ENCODE measurements around the gene CTDSPL.
"Not testable (repeated sequence)": the region's sequence is repeated elsewhere in the genome, so short reads cannot be mapped to it uniquely, and the experiment has no call there.

Gene CTDSPL, protein sequence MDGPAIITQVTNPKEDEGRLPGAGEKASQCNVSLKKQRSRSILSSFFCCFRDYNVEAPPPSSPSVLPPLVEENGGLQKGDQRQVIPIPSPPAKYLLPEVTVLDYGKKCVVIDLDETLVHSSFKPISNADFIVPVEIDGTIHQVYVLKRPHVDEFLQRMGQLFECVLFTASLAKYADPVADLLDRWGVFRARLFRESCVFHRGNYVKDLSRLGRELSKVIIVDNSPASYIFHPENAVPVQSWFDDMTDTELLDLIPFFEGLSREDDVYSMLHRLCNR

DNA sequence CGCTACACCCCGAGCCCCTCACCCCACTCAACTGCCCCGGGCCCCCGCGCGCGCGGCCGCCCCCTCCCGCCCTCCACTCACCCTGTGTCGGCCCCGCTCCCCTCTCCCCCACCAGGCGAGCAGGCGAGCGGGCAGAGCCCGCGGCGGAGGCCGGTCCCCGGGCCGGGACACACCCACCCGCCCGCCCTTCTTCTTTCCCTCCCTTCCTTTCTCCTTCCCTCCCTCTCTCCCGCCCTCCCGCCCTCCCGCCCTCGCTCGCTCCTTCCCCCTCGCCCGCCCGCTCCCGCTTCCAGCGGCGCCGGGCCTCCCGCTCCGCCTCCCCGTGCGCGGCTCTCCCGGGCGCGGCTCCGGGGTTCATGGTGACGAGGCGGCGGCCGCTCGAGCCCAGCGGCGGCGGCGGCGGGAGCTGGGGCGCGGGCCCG lies at the start of gene CTDSPL:
TSS of gene CTDSPL (plus strand) at position 261 of the 422 bp plus-strand sequence. CDS start 320 bp downstream, outside the sequence.
- peak; percentile 16 for DNase-seq (ENCODE audit: low spot score)
- FAIRE-seq = no peak

DNA sequence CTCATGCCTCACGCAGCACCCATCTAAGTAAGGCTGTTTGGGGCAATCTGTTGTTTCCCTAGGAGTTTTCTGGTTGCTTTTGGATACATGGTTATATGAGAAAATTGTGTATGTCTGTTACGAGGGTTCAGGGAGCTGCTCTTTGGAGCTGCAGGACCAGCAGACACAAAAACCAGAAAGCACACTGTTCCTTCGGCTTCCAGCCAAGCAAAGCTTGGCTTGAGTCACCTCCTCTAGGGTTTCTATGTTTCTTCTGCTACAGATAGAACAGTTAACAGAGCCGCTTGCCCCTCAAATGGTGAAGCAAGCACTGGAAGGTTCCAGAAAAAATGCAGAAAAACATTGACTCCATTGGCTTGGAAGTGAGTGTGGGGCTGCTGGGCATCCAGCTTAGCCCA lies 49.2 kb upstream of the CTDSPL start:
- DNase-seq (ENCODE audit: low spot score) = no peak
- FAIRE-seq = no peak

DNA sequence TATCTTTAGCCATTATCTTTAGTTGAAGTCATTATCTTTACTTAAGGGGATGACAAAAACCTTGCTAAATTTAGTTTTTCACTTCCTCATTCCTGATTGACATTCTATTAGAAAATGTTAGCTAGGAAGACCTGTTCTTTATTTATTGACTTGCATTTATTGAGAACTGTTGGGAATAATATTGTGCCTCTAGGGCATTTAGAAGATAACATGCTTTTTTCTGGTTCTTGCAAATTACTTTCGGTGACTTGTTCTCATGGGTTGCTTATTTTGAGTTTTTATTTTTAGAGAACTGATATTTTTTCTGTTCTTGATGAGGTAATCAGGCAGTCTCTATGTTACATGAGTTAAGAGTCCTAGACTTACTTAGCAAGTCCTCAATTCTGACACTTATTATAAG lies 48.3 kb upstream of the CTDSPL start:
- no peak for DNase-seq (ENCODE audit: low spot score)
- no peak for FAIRE-seq

DNA sequence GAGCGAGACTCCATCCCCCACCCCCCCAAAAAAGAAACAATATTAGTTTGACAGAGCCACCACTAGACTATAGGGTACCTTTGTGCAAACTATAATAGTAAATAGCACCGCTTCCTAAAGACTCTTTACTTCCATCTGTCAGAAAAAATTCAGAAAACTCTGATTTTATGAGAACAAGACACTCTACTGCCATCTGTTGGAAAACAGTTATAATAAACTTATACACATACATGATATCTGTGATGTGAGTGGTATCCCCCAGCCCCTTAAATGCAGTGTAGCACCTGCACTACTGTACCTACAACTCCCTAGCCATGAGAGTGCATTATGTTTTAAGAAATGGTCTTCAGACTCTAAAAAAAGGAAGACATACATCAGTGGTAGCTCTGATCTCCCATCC lies 47.1 kb upstream of the CTDSPL start:
- no peak for FAIRE-seq
- DNase-seq (ENCODE audit: low spot score) = peak; percentile 8

DNA sequence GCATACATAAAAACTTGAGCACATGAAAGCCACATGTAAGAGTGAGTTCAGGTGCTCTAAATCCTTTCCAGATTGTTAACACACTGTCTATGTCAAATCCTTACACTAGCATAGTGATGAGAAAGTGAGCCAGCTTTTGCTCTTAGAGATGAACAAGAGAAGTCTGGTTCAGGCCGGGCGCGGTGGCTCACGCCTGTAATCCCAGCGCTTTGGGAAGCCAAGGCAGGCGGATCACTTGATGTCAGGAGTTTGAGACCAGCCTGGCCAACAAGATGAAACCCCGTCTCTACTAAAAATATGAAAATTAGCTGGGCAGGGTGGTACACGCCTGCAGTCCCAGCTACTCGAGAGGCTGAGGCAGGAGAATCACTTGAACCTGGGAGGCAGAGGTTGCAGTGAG lies 46.5 kb upstream of the CTDSPL start:
- FAIRE-seq; DNase-seq (ENCODE audit: low spot score): not testable (repeated sequence)

DNA sequence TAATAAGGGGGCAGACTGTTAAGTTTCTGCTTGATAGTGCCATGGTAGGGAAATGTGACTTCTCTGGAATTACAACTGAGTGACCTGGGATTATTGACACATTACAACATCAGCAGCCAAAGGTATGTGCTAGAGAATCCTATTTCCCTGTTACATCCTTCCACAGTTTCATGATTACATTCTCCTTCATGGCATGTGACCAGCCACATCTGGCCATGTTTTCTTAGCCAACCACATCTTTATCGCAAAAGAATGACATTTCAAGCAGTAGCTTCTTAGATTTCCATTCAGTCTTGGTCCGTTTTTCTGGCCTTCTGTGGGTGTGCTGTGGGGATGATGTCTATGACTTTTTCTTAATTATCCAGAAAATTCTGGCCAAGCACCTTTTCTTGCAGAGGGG lies 45.4 kb upstream of the CTDSPL start:
- no peak for DNase-seq (ENCODE audit: low spot score)
- no peak for FAIRE-seq

DNA sequence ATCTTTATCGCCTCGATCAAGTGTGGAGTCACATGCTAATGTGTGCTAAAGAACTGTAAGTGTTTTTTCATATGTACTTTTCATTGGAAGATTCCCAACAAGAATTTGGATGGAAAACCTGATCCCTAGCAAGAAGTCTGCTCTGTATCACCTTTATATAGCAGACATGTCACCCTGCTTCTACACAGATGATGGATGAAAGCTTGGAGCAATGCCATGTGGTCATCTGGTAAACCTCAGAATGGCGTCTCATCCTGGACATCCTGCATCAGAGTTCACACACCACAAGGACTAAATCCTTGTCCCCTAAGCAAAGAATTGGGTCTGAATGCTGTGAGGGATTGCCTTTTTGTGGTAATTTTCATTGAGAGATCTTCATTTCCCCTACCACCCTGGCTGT lies 42.1 kb upstream of the CTDSPL start:
- FAIRE-seq (no peak), DNase-seq (ENCODE audit: low spot score) (peak; percentile 6)

DNA sequence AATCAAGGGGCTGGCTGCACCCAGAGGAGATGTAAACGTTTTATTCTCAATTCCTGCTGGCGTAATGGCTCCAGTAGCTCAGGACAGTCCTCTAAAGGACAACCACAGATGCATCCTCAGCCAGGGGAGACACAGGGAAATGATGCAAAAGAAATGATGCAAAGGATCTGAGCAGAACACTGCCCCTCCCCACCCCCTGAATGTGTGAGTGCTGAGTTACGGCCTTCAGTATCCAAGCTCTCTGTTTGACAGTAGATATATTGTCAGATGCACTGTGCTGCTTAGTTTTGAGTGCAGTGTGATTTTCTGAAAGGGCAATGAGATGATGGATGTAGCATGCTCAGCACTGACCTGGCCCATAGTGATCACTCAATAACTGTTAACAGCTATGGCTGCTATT lies 41.4 kb upstream of the CTDSPL start:
- FAIRE-seq = no peak
- DNase-seq (ENCODE audit: low spot score) = no peak

DNA sequence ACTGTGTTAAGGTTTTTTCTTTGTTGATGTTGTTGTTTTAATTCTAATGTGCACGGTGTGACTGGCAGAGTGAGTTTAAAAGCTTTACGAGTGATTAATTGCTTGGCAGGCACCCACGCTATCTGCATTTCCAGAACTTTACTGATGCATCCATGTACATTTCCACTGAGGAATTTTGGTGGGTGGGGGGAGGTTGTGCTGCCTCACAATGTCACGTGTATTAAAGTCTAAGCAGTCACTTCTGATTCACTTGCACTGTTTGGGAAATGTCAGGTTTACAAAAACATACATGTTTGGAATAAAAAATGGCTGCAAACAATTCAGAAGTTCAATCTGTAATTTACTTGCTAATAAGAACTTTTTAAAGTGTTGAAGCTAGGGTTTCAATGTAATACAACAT lies 38.5 kb upstream of the CTDSPL start:
- FAIRE-seq = no peak
- no peak for DNase-seq (ENCODE audit: low spot score)

DNA sequence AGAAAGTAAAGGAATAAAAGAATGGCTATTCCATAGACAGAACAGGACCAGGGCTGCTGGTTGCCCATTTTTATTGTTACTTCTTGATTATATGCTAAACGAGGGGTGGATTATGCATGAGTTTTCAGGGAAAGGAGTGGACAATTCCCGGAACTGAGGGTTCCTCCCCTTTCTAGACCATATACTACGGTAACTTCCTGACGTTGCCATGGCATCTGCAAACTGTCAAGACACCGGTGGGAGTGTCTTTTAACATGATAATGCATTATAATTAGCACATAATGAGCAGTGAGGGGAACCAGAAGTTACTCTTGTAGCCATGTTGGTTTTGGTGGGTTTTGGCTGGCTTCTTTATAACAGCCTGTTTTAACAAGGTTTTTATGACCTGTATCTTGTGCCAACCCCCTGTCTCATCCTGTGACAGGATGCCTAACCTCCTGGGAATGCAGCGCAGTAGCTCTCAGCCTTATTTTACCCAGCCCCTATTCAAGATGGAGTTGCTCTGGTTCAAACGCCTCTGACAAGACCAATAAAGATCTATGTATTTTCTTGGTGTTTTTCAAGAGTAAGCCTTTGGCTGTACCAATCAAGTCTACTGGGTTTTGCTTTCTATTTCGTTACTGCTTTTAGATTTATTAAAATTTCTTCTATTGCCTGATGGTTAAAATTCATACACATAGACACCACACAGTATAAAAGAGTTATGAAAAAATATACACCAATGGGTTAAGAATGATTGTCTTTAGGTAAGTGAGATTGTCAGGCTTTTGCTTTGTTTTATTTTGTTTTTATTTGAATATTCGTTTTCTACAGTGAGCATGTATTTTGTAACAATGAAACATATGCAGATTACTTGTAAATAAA lies 37.4 kb upstream of the CTDSPL start:
- no peak for DNase-seq (ENCODE audit: low spot score)
- FAIRE-seq = no peak

DNA sequence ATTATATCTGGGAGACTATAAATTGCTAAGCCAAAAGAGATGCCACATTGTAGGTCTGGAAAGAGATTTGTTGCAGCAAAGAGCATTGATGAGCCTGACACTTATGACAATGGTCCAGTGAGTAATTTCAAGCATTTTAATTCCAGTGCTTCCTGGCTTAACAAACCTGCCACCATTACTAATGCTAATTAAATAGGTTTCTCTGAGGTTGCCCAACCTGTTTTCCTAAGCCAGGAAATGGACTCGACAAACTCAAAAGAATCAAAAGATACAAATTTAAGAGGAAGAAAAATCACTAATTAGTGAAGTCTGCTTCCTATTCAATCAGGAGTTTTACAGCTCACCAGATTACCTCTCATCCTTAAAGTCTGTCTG lies 36.7 kb upstream of the CTDSPL start:
- no peak for FAIRE-seq

DNA sequence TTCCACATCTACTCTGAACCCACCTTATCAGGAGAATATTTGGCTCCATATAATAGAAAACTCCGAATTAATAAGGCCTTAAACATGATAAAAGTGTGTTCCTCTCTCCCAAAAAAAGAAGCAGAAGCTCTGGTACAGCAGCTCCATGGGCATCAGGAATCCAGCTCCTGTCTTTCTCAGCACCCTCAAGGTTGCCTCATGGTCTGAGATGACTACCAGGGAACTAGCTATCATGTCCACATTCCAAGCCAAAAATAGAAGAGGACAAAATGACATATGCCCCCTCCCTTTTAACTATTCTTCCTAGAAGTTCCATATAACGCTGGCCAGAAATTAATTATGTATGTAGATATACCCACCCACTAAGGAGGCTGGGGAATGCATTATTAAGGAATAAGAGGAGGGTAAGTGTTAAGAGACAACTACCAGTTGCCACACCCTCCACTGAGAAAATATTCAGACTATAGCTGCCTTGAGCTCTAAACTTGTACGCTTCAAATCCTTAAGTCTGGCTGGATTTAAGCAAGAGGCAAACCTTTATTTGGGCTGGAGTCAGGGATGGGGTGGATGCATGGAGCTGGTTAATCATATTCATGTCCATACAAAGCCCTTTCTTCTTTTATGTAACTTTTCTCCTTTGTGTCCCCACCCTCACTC lies 35.8 kb upstream of the CTDSPL start:
- no peak for FAIRE-seq
- no peak for DNase-seq (ENCODE audit: low spot score)

More for the DNA sequence above, 36.7 kb upstream of the CTDSPL start:
- no peak for DNase-seq (ENCODE audit: low spot score)

DNA sequence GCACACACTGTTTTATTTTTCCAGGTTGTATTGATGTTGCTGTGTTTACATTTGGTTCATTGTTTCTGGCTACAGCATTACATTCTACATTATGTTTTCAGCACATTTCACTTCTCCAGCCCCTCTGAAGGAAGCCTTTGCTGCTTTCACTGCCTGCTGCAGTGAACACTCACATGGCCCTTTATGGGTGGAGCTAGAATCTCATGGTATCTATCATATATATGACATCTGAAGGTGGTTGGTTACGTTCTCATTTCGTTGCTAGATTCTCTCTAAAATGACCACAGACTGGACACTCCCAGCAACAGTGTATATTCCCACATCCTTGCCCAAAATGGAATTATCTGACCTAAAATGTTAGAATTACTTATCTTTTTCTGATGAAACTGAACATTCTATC lies 35.2 kb upstream of the CTDSPL start:
- FAIRE-seq (no peak), DNase-seq (ENCODE audit: low spot score) (no peak)

DNA sequence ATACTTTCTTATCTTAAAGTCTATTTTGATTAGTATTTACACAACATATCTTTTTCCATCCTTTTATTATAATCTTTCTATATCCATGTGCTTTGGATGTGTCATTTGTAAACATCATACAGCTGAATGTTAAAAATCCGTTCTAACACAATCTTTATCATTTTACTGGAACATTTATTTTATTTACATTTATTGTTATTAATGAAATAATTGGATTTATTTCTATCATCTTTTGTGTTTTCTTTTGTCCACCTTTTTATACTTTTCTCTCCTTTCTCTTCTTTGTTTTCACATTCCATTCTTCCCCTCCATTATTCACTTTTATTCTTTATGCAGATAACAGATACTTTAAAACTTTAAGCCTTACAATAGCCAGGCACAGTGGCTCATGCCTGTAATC lies 34.7 kb upstream of the CTDSPL start:
- DNase-seq (ENCODE audit: low spot score) = no peak
- no peak for FAIRE-seq

DNA sequence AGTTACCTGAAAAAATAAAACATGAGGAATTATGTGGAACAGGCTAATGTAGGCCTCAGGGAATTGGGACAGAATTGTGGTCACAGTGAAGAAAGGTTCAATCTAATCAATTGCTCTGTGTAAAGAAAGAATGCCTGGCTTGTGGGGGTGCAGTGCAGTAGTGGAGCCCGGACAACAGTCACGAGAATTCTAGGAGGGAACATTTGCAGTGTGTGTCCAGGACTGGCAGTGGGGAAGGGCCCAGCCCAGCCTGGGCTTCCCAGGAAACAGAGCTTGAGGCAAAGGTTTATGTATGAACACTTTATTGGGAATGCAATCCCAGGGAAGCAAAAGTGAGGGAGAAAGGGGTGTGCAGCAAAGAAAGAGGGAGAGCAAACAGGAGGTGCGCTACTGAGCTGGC lies 29.2 kb upstream of the CTDSPL start:
- FAIRE-seq (no peak), DNase-seq (ENCODE audit: low spot score) (no peak)

DNA sequence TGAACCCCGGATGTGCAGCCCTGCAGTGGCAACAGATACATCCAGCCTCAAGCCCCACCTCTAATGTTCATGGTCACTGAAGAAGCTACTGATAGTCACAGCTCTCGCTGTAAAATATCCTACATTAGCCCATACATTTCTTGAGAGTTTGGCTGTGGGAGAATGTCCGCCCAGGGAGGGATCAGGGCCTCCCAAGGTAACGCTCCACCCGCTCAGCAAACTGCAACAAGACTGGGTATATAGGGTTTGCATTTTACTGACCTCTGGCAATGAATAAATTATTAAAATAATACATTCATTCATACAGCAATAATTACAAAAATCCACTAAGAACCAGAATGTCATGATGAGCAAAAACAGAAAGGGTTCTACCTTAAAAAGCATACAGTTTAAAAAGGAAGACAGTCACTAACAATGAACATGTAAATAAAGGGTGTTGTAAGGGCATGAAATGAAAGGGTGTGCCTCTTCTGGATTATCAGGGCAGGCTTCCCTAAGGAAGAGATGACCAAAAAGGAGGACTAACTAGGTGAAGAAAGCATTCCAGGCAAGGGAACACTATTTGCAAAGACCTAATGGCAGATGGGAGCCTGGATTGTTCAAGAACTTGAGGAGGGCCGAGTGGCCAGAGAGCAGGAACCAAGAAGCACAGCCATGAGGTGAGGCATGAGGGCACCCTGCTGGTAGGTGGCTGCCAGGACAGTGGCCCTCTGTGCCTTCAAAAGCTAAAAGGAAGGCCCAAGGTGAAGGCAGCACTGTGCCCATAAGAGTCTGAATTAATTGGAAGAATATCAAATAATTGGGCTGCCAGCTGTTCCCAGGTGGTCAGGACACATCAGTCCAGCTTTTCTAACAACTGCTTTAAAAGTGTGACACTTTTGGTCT lies 28.1 kb upstream of the CTDSPL start:
- no peak for FAIRE-seq
- DNase-seq (ENCODE audit: low spot score) = no peak

DNA sequence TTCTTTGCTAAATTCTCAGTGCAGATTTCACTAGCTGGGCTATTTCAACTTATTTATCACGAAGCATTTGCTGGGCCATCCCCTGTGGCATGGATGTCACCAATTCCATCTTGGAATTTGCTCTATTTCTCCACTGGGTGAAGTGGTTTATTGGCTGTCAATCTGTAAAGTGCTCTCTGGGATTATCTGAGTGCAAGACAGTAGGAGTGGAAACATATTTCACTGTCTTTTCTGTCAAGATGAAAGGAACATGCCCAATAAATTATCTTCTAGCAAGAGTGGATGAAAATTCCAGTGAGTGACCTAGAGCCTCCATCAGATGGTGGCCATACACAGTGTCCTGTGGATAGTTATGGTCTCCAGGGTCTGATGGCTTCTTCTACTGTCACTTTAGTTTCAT lies 25.1 kb upstream of the CTDSPL start:
- FAIRE-seq = no peak
- no peak for DNase-seq (ENCODE audit: low spot score)

DNA sequence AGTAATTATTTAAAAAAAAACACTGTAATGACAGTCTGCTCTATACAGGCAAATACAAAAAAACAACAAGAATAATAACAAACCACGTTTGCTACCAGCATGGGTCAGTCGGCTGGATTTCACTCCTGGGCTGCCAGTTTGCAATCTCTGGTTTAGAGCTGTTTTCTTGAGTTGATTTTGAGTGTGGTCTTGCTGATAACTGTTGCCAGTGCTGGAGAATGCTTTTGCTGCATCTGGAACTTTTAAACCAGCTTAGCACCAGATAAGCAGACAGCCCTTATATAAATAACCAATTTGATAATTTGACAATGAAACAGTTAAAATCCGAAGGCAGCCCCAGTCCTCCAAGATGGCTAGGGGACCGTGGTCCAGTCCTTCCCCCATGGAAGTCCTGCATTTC lies 14.0 kb upstream of the CTDSPL start:
- DNase-seq (ENCODE audit: low spot score) (no peak), FAIRE-seq (no peak)

DNA sequence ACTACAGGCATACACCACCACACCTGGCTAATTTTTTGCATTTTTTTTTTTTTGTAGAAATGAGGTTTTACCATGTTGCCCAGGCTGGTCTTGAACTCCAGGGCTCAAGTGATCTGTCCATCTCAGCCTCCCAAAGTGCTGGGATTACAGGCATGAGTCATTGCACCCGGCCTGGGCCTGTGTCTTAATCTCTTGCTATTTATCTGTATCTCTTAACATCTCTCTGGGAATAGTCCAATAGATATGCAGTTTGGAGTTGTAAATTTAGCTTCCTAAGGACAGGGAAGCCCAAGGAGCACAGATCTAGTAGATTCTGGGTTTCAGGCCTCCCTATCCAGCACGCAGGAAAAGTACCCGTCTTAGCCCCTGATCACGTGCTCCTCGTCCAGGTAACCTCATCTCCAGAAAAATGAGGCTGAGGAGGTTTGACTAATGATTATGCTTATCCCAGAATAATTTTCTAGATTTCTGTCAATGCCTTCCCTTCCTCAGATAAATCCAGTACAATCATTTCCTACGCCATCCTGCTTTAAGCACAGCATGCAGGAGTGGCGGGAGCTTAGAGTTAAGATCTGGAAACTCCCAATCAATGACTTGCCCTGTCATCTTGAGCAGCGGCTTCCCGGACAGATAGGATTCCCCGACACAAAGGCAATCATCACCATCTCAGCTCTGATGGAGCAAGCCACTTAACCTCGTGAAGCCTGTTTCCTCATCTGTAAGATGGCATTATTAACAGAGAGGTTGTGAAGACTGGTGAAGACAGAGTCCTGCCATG lies 12.3 kb upstream of the CTDSPL start:
- FAIRE-seq = no peak
- DNase-seq (ENCODE audit: low spot score) = no peak

DNA sequence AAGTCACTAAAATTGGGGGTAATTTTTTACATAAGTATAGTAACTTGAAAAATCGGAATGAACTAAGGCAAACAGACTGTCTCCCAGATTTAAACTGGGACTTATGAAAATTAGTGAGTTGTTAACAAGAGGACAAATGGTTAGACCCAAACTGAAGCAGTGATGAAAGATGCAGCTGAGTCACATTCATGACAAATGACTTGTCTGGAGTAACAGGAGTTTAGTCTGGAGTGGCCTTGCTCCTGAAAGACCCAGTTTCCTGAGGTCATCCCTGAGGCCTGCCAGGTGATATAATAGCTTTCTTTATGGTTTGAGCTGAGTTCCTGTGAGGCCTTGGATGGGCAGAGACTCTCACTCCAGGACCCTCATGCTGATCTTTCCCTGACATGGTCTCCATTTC lies 9.6 kb upstream of the CTDSPL start:
- FAIRE-seq (no peak), DNase-seq (ENCODE audit: low spot score) (peak; percentile 24)

DNA sequence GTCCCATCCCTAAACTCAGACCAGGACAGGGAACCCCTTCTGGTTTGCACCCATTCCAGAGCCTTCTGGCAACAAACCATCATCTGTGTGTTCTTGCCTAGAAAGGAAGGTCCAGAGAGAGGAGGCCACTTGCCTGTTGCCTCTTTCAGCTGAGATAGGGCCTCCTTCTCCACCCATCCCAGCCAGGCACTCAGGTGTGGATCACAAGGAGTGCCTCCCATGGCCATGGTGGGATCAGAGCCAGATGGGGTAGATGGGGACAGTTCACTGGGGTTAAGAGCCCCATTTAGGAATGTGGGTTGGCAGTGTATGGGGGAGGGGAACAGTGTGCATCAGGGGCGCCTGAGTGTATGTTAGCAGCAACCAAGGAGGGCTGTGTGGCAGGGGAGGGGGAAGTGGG lies 8.9 kb upstream of the CTDSPL start:
- FAIRE-seq (no peak), DNase-seq (ENCODE audit: low spot score) (no peak)
